Measurements from ENCODE around the gene DNAH2. TPM values are rescaled to one million over a fixed set of nuclear protein-coding genes. Genes with fewer than 3 reads are reported as not detected.

DNAH2 gene
- total and polyA plus RNA-seq, 2 experiments from 2014 or later = 0.38 TPM; not detected in 1

DNA sequence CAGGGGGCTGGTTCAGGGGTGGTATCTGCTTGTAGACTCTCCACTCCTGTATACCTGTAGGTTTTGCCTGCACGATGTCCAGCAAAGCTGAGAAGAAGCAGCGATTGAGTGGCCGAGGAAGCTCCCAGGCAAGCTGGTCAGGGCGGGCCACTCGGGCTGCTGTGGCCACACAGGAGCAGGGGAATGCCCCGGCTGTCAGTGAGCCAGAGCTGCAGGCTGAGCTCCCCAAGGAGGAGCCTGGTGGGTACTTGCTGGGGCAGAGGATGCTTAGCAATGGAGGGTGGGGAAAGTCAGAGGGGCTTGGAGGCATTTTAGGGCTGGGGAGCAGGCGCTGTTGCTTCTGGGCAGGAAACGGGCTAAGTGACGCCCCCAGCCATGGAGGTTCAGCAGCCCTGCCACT, 2.1 kb downstream of the DNAH2 start:
- H3K36me3 Mint-ChIP-seq (ENCODE audit: low read depth) = no peaks in the 10 kb centered on the region
- no peak overlapping the region for H3K4me3 Mint-ChIP-seq
- Histone ChIP-seq H3K27me3 (ENCODE audit: insufficient read depth) (peaks cover 21% of the 10 kb centered on the region), H3K4me2 (no peak overlapping the region), H3K9me2 (ENCODE audit: insufficient read depth) (no peaks in the 10 kb centered on the region), H3F3A (replicated peaks; ENCODE audit: low read depth) (0 out of 2 replicates have a peak, but pooled peaks cover 3% of the 10 kb centered on the region), H3K27ac (ENCODE audit: low read depth) (no peak overlapping the region), H3K79me2 (replicated peaks; ENCODE audit: insufficient read depth) (no peaks in the 10 kb centered on the region), H2AFZ (no peak overlapping the region), H3K4me3 (no peak overlapping the region), H3K36me3 (ENCODE audit: insufficient read depth) (no peaks in the 10 kb centered on the region), H3K4me1 (ENCODE audit: insufficient read depth) (peaks cover 26% of the 10 kb centered on the region), H4K20me1 (replicated peaks; ENCODE audit: insufficient read depth) (no peaks in the 10 kb centered on the region)
- no peak overlapping the region for H3K27ac Mint-ChIP-seq
- no peak for TF ChIP-seq POLR2AphosphoS5 (IDR thresholded peaks at IDR 0.05; ENCODE audit: low read depth)
- no peak for TF ChIP-seq ZNF114 (CRISPR knock-in tag; IDR thresholded peaks at IDR 0.05)
- no peak for TF ChIP-seq ZNF331 (CRISPR knock-in tag; IDR thresholded peaks at IDR 0.05; ENCODE audit: low read depth)
- TF ChIP-seq STAT1 (IDR thresholded peaks at IDR 0.05; ENCODE audit: unreplicated experiment) = no peak
- TF ChIP-seq ZNF462 (CRISPR knock-in tag; IDR thresholded peaks at IDR 0.05) = no peak
- TF ChIP-seq EZH2phosphoT487 (IDR thresholded peaks at IDR 0.05; ENCODE audit: unreplicated experiment) = no peak
- no peak for TF ChIP-seq ETS1 (IDR thresholded peaks at IDR 0.05)
- TF ChIP-seq NANOG (IDR thresholded peaks at IDR 0.05; ENCODE audit: borderline replicate concordance) = no peak
- TF ChIP-seq, protein P1, sequence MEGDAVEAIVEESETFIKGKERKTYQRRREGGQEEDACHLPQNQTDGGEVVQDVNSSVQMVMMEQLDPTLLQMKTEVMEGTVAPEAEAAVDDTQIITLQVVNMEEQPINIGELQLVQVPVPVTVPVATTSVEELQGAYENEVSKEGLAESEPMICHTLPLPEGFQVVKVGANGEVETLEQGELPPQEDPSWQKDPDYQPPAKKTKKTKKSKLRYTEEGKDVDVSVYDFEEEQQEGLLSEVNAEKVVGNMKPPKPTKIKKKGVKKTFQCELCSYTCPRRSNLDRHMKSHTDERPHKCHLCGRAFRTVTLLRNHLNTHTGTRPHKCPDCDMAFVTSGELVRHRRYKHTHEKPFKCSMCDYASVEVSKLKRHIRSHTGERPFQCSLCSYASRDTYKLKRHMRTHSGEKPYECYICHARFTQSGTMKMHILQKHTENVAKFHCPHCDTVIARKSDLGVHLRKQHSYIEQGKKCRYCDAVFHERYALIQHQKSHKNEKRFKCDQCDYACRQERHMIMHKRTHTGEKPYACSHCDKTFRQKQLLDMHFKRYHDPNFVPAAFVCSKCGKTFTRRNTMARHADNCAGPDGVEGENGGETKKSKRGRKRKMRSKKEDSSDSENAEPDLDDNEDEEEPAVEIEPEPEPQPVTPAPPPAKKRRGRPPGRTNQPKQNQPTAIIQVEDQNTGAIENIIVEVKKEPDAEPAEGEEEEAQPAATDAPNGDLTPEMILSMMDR (conservative IDR thresholded peaks at IDR 0.05; ENCODE audit: low read depth in 2 of 2) = no peak
- no peak for TF ChIP-seq JUNB (IDR thresholded peaks at IDR 0.05; ENCODE audit: unreplicated experiment)
- TF ChIP-seq EZH2 (IDR thresholded peaks at IDR 0.05; ENCODE audit: low read depth, unreplicated experiment) = no peak
- no peak for TF ChIP-seq CREB1 (CRISPR knock-in tag; IDR thresholded peaks at IDR 0.05; ENCODE audit: low read depth)
- TF ChIP-seq REST (IDR thresholded peaks at IDR 0.05; ENCODE audit: unreplicated experiment) = no peak
- H3K27me3 Mint-ChIP-seq (ENCODE audit: insufficient read depth, low read depth, poor library complexity) = peaks cover 23% of the 10 kb centered on the region
- H3K4me1 Mint-ChIP-seq = peaks cover 38% of the 10 kb centered on the region
- H3K9me3 Mint-ChIP-seq = no peaks in the 10 kb centered on the region
- no peak for DNase-seq (ENCODE audit: low spot score)
- ATAC-seq = no peak

Data from GM23338 (cell line).